HG03103 (cell line): ENCODE results near the gene ERFE.

Experiments used
- ATAC-seq: cut with Tn5 transposase; IDR thresholded peaks from one replicate; pipeline ENCODE4 v1.9.1; 2021; ENCODE audit warnings: low read depth; ENCODE audit not compliant: unreplicated experiment

Gene ERFE

GRCh38 chr2:238125127-238125885 lies 33.5 kb upstream of the ERFE start:
- ATAC-seq: no peak

DNA sequence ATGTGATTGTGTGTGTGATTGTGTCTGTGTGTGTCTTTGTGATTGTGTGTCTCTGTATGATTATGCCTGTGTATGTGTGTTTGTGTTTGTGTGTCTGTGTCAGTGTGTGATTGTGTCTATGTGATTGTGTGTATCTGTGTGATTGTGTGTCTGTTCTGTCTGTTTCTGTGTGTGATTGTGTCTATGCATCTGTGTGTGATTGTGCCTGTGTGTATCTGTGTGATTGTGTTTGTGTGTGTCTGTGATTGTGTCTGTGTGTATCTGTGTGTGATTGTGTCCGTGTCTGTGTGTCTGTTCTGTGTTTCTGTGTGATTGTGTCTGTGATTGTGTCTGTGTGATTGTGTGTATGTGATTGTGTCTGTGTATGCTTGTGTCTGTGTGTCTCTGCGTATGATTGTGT lies 32.4 kb upstream of the ERFE start:
- ATAC-seq: no peak

GRCh38 chr2:238126775-238127164 lies 32.0 kb upstream of the ERFE start:
- ATAC-seq: no peak

GRCh38 chr2:238127165-238128060 lies 31.4 kb upstream of the ERFE start:
- no peak for ATAC-seq

- no peak for ATAC-seq
Measured at GRCh38 chr2:238128061-238128440, 30.7 kb upstream of the ERFE start.

- ATAC-seq: no peak
Measured at GRCh38 chr2:238128534-238129001, 30.2 kb upstream of the ERFE start.

- no peak for ATAC-seq
Measured at GRCh38 chr2:238129166-238130010, 29.4 kb upstream of the ERFE start.

DNA sequence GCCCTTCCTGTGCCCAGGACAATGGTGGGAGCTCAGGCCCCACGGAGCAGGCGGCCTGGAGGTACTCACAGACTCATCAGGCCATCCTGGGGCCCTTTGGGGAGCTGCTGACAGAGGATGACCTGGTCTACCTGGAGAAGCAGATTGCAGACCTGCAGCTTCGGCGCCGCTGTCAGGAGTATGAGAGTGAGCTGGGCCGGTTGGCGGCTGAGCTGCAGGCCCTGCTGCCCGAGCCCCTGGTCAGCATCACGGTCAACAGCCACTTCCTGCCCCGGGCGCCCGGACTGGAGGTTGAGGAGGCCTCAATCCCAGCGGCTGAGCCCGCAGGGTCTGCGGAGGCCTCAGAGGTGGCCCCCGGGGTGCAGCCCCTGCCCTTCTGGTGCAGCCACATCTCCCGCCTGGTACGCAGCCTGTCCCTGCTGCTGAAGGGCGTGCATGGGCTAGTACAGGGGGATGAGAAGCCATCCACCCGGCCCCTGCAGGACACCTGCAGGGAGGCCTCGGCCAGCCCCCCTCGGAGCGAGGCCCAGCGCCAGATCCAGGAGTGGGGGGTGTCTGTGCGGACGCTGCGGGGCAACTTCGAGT lies 28.6 kb upstream of the ERFE start:
- ATAC-seq: no peak

DNA sequence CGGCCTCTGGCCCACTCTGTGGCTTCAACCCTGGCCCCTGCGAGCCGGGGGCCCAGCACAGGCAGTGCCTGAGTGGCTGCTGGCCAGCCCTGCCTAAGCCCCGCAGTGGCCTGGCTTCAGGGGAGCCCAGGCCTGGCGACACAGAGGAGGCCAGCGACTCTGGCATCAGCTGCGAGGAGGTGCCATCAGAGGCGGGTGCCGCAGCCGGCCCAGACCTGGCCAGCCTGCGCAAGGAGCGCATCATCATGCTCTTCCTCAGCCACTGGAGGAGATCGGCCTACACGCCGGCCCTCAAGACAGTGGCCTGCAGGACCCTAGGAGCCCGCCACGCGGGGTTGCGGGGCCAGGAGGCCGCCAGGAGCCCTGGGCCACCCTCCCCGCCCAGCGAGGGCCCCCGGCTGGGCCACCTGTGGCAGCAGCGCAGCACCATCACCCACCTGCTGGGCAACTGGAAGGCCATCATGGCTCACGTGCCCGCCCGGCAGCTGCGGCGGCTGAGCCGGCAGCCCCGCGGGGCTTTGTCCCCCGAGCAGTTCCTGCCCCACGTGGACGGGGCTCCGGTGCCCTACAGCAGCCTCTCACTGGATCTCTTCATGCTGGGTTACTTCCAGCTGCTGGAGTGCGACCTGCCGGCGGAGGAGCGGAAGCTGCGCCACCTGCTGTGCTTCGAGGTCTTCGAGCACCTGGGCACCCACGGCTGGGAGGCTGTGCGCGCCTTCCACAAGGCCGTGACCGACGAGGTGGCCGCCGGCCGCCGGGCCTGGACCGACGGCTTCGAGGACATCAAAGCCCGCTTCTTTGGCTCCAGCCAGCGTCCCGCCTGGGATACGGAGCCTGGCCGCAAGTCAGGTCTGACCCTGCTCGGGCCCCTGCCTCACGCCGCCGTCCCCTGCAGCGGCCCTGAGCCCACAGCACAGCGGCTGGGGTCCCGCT lies 27.8 kb upstream of the ERFE start:
- no peak for ATAC-seq

DNA sequence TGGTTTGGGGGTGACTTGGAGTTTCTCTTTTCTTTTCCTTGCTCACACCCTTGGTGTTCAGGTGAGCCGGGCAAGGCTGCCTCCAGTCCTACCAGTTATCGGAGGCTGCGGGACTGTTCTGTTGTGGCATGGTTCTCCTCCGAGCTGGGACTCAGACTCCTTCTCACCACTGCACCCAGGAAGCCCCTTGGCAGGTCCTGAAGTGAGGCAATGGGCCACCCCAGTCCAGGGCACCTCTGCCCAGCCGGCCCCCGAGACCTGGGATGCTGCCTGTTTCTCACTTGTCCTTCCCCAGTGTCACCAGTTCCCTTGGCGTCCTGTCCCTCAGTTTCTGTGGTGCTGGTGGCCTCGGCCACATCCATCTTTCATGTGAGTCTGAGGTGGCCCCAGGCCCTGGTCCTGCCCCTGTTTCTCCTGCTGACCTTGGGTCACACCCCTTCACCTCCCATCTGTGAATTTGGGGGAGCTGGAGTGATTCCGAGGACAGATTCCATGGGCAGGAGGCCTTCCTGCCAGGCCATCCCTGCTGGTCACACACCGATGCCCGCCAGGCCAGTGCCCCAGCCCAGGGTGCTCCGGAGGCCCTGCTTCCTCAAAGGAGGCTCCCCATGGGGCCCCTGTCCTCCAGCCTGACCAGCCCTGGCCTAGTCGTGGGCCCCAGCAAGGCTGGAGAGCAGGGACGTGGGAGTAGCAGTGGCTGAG lies 26.9 kb upstream of the ERFE start:
- ATAC-seq: no peak

DNA sequence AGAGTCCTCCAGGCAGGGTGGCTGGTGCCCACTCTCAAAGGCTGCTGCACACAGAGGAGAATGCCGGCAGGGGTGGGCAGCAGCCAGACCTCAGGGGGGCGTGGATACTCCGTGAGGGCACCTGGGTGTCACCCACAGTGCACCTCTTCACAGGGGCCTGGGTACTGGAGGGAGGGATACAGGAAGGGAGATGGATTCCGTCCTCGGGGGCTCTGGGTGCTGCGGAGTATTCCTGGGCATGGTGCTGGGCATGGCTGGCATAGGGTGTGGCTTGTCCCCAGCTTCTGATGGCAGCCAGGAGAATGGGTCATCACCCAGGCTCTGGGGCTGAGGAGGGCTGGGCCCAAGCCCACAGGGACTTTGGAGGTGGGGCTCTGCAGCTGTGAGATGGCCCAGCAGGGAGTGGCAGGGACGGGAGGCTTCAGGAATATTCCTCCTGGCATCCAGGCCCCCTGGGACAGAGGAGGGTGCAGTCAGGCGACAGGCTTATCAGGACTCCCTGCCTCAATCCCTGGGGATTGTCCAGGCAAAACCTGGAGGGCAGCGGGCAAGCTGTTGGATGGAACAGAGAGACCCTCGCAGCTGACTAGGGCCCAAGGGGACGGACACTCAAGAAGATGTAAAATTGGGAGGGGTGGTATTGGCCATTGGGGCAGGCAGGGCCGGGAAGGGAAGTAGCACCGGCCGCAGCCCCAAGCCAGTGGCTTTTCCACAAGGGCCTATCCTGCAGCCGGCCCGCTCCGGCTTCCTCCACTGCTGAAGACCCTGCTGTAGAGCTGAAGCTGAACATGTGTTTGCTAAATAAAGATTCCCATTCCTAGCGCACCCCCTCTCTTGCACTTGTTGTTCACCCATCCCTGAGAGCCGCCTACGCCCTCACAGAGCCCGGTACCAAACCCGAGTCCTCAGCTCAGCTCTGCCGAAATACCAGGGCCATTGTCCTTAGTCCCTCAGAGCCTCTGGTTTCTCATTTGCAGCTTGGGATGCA lies 26.0 kb upstream of the ERFE start:
- ATAC-seq: no peak

GRCh38 chr2:238133499-238134392 lies 25.0 kb upstream of the ERFE start:
- ATAC-seq: no peak

GRCh38 chr2:238134393-238134785 lies 24.4 kb upstream of the ERFE start:
- ATAC-seq: no peak

- no peak for ATAC-seq
Measured at GRCh38 chr2:238135601-238136150, 23.1 kb upstream of the ERFE start.

GRCh38 chr2:238136820-238137537 lies 21.8 kb upstream of the ERFE start:
- no peak for ATAC-seq

GRCh38 chr2:238137885-238138284 lies 20.9 kb upstream of the ERFE start:
- ATAC-seq: no peak
